ENCODE data around the gene GTPBP10.

The GTPBP10 gene

DNA sequence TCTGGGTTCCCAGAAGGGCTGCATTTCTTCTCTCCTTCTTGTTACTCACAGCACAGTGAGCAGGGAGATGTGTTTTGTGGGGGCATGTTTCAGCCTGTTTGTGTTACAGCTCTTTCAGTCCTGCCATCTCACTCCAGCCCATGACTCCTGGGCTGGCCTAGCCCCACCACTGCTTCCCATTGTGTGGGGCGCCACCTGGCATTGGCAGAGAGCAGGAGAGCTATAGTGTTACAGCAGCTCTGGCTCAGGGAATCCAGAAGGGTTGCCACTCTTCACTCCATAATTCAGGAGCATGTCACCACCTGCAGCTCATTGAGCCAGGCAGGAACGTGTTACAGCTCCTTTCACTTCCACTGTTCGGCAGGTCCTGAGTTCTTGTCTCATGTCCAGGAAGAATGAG is 86.7 kb downstream of the GTPBP10 start:
- DNase-seq (ENCODE audit: low read depth in 1 of 2, low spot score in 1 of 2): no peak
- Histone ChIP-seq H3K27ac (replicated peaks) (no peak overlapping the region), H3K27me3 (ENCODE audit: insufficient read depth, poor library complexity, severe bottlenecking) (no peaks in the 10 kb centered on the region), H3K4me3 (replicated peaks; ENCODE audit: insufficient read depth, low read length) (no peak overlapping the region)
- TF ChIP-seq SPI1 (IDR thresholded peaks at IDR 0.05; ENCODE audit: borderline replicate concordance, low read depth): no peak
- TF ChIP-seq, protein P1, sequence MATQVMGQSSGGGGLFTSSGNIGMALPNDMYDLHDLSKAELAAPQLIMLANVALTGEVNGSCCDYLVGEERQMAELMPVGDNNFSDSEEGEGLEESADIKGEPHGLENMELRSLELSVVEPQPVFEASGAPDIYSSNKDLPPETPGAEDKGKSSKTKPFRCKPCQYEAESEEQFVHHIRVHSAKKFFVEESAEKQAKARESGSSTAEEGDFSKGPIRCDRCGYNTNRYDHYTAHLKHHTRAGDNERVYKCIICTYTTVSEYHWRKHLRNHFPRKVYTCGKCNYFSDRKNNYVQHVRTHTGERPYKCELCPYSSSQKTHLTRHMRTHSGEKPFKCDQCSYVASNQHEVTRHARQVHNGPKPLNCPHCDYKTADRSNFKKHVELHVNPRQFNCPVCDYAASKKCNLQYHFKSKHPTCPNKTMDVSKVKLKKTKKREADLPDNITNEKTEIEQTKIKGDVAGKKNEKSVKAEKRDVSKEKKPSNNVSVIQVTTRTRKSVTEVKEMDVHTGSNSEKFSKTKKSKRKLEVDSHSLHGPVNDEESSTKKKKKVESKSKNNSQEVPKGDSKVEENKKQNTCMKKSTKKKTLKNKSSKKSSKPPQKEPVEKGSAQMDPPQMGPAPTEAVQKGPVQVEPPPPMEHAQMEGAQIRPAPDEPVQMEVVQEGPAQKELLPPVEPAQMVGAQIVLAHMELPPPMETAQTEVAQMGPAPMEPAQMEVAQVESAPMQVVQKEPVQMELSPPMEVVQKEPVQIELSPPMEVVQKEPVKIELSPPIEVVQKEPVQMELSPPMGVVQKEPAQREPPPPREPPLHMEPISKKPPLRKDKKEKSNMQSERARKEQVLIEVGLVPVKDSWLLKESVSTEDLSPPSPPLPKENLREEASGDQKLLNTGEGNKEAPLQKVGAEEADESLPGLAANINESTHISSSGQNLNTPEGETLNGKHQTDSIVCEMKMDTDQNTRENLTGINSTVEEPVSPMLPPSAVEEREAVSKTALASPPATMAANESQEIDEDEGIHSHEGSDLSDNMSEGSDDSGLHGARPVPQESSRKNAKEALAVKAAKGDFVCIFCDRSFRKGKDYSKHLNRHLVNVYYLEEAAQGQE (IDR thresholded peaks at IDR 0.05; ENCODE audit: insufficient replicate concordance, low read depth): no peak
- TF ChIP-seq, protein P2, sequence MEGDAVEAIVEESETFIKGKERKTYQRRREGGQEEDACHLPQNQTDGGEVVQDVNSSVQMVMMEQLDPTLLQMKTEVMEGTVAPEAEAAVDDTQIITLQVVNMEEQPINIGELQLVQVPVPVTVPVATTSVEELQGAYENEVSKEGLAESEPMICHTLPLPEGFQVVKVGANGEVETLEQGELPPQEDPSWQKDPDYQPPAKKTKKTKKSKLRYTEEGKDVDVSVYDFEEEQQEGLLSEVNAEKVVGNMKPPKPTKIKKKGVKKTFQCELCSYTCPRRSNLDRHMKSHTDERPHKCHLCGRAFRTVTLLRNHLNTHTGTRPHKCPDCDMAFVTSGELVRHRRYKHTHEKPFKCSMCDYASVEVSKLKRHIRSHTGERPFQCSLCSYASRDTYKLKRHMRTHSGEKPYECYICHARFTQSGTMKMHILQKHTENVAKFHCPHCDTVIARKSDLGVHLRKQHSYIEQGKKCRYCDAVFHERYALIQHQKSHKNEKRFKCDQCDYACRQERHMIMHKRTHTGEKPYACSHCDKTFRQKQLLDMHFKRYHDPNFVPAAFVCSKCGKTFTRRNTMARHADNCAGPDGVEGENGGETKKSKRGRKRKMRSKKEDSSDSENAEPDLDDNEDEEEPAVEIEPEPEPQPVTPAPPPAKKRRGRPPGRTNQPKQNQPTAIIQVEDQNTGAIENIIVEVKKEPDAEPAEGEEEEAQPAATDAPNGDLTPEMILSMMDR (IDR thresholded peaks at IDR 0.05; ENCODE audit: insufficient read depth, low read length): no peak
- no peak for TF ChIP-seq GABPA (IDR thresholded peaks at IDR 0.05; ENCODE audit: low read depth)
- no peak for TF ChIP-seq POLR2AphosphoS5 (IDR thresholded peaks at IDR 0.05; ENCODE audit: low read depth)
